HG02840 (cell line): ENCODE results near the gene MLLT3.

ENCODE experiments used
- ATAC-seq: cut with Tn5 transposase; IDR thresholded peaks from one replicate; pipeline ENCODE4 v1.9.1; 2021; ENCODE audit warnings: mild to moderate bottlenecking, moderate library complexity, moderate number of reproducible peaks; ENCODE audit not compliant: unreplicated experiment, low FRiP score

The MLLT3 gene

DNA sequence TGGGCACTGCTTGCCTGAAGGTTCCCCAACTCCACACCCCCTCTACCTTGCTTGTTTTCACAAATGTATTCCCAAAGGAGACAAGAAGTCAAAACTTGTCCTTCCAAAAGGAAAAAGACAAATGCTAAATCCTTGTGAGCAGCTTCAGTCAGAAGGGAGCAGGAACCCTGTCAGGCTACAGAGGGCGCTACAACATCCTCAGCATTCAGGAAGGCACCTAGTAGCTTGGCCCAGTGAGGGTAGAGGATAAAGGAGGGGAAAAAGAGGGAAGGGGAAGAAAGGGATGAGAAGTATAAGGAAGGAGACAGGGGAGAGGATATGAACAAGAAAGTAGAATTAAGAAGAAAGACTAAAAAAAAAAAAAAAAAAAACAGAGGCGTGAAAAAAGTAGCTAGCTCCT lies 97.5 kb downstream of the MLLT3 start:
- ATAC-seq = no peak

DNA sequence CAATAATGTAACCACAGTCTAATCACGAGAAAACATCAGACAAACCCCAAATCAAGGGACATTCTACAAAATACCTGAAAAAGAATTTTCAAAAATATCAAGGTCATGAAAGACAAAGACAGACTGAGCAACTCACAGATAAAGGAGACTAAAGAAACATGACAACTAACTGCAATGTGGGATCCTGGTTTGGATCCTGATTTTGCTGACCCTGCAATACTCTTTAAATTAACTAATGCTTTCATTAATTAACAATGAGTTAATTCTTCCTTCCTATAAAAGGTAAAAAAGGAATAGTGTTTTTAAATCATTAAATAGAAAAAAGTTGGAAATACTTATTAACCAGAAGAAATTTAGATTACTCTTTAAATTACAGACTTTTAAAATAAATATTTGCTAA lies 103.6 kb downstream of the MLLT3 start:
- ATAC-seq = no peak

DNA sequence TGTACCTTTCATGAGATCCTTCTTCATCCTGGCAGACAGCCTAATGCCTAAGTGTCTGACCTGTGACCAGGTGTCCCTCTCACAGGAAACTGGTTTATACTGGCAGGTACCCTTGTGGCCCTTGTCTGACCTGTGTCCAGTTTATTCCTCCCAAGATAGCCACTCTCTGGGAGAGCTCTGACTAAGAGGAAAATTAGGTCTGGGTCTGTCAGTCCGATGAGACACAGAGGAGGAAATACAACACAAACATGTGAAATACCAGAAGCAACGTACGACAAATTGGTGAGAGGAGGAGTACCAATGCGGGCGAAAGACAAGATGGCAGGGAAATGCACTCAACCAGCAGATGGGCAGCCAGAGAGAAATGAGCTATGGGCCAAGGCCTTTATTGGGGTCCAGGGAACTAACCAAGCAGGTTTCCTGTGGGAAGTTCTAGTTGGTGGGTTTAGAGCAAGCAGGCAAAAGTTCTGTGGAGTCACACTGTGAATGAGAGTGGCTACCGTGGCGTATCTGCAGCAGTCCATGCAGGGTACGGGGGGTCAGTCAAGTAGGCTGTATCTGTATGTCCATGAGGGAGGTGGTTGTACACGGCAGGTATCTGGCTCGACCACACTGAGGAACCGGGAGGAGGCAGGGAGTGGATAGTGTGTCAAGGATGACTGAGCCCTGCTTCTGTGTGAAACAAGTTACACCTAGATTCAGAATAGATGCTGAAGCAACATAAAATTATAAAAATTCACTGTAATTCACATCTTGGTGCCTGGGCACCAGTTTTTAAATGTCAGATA lies 109.0 kb downstream of the MLLT3 start:
- no peak for ATAC-seq

DNA sequence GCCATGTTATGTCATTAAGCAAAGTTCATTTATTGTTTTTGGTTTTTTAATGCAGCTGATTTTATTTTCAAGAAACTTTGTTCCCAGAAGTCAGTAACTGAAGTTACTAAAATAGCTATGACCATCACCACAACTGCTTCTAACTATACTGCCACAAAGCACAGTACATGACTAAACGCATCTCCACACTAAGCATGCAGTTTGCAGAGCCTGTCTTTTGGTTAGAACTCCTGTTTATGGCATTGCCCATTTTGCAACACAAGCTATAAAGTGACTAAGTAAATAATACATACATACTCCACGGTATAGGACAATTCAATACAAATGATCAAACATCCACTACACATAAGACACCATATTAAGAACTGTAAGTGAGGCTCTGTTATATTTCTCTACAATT lies 109.7 kb downstream of the MLLT3 start:
- no peak for ATAC-seq

DNA sequence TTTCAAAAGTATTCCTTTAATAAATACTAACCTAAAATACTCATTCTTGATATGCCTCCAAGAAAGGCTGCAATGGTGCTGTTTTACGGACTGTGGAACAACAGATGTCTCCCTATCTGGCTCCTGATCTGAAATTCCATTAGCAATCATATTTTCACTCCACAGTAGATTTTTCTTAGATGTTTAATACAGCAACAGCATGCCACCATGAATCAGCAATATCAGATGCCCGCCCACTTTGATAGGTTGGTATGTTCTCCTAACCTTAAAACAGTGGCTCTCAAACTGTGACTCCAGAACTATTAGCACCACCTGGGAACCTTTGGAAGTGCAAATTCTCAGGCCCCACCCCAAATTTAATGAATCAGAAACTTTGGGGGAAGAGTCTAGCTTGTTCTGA lies 110.2 kb downstream of the MLLT3 start:
- no peak for ATAC-seq

DNA sequence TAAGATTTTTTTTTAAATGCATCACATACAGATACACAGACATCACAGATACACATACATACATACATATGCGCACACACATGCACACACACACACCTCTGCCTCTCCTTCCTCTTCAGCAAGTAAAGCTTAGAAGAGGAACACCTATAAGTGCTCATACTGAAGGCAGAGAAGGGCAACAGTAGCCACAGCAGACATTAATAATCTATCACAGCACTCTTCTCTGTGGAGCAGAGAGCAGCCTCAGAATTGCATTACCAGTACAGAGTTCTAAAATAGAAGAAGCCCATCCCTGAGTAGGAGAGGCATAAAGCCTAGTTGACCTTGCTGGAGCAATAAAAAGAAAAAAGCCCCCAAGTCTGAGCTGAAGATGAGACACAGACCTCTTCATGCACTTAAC lies 110.6 kb downstream of the MLLT3 start:
- no peak for ATAC-seq

DNA sequence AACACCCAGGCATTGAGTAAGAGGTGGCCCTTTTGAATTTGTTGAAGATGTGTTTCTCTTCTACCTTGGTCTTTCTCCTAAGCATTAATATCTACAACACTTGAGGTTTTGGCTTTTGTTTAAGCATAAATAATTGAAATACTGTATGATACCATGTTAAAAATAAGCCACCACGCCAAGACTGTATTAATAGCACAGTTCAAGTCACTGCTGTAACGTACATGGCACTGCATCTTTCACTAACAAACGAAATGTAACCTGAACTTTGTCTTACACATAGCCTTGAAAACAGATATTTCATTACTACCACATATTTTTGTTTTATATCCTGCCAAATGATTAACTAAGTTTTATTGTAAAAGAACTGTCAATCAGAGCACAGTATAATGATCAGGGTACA lies 112.8 kb downstream of the MLLT3 start:
- ATAC-seq = no peak

DNA sequence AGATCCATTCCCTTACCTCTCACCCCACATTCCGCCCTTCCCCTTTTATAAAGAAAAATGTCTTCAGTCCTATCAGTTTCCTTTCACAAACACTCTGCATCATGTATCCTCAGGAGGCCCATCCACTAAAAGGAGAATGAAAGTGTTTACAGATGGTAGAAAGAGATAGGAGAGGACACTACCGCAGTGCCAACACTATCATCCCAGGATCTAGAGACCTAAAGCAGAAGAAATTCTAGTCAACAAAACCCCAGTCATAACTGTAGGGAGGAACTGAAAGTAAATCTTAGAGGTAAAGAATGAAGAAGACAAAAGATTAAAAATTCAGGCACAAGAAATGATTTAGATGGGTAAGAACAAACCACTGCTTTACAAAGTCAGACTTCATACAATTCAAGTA lies 114.1 kb downstream of the MLLT3 start:
- ATAC-seq = no peak

DNA sequence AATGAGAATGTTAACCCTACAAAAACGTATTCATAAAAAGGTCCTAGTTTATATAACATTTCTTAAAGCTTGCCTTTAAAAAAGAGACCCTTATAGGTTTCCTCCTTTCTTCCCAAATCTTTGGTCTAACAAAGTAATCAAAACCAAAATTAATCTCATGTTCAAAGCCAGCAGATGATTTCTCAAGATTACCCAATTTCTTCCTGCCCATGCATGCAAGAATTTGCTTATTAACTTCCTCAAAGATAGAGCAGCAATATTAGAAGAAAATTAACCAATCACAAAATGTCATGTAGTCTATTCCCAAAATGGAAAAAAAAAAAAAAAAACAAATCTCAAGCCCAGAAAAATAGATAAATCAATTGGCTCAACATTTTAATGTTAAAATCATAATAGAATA lies 114.9 kb downstream of the MLLT3 start:
- no peak for ATAC-seq

DNA sequence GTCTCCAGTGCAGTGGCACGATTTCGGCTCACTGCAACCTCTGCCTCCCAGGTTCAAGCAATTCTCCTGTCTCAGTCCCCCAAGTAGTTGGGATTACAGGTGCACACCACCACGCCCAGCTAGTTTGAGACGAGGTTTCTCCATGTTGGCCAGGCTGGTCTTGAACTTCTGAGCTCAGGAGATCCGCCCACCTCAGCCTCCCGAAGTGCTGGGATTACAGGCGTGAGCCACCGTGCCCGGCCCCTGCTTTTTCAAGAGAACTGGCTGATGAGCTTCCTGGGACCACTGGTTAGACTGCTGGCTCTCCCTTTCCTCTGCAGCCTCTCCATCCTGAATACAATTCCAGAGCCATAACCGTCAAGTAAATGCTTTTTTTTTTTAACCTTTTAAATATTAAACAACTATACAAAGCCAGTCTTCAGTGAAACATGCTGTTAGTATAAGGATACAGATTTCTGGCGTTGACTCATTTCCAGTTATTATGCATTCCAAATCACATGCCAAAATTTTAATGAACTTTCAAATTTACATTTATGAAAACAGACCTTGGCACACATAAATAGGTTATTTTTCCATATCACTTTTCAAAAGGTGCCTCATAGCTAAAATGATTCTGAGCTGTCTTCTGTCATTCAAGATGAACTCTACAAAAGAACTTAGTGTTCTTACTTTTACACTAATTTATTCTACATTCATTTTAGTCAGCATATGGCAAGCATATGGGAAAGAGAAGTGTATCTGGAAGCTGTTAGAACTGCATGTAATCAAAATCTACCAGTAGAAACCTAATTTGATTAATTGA lies 116.0 kb downstream of the MLLT3 start:
- ATAC-seq = no peak

DNA sequence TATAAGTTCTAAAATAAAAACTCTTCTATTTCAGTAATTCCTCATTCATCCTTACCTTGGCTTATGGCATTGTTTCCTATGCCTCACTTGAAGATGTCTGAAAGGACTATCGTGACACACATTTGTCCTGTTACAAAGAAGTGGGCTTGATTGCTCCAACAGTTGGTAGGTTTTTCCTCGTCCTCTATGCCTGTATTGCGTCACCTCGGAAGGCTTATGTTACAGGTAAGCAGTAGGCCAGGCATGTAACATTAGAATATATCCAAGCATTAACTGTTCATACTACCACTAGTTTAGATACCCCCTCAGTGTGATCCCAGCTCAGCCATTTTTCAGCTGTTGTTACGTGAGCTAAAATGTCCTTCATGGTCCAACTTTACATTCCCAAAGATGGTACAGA lies 116.7 kb downstream of the MLLT3 start:
- no peak for ATAC-seq

DNA sequence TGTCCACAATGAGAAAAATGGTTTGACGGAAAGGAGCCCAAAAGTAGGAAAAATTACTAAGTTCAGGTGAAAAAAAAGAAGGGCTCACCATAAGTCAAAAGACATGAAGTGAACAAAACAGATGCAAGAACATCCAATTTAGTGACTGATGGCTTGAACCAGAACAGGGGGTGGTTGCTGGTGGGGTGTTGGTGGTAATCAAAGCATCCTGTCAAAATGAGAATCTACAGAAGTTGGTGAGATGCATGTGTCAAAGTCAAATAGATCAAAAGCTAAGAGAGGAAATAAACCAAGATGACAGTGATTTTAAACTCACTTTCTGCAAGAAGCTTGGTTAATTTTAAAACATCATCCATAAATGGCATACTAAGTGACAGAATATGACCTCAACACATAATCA lies 117.4 kb downstream of the MLLT3 start:
- ATAC-seq = no peak

DNA sequence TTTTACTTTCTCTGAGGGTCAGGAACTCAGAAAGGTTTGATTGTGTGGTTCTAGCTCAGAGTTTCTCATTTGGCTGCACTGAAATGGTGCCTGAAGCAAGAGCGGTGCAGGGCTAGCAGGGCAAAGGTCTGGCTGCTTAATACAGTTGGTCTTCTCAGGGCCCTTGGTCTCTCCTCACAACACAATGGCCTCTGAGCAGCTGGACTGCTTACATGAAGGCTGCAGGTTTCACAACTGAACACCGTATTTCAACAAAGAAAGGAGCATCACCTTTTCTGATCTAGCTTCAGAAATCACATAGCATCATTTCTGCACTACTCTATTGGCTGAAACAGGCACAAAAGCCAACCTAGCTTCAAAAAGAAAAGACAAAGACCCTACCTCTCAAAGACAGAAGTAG lies 122.2 kb downstream of the MLLT3 start:
- no peak for ATAC-seq

DNA sequence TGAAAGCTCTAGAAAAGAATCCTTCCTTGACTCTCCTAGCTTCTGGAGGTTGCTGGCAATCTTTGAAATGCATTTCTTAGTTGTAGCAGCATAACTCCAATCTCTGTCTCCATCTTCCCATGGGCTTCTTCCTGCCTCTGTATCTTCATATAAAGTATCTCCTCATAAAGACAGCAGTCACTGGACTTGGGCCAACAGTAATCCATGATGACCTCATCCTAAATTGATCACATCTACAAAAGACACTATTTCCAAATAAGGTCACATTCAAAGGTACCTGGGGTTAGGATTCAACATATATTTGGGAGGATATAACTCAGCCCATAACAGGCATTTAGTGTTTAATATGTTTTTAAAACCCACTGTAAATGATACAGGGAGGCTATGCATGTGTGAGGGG lies 123.3 kb downstream of the MLLT3 start:
- no peak for ATAC-seq

DNA sequence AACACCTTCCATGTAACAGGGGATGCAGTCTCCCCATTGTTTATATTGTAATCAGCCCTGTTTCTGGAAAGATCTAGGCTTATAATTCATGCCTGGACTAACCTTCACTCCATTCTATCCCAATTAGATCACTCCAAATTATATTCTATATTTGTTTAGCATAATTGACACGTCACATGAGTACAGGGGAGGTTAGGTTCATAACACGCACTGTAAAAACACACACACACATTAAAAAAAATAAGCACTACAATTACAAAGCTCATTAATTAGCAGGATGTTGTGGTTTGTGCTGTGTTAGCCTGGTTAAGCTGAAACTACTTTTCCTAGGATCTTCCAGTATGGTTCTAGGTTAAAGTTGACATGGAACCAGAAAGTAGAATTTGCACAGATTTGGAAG lies 126.0 kb downstream of the MLLT3 start:
- ATAC-seq = no peak

DNA sequence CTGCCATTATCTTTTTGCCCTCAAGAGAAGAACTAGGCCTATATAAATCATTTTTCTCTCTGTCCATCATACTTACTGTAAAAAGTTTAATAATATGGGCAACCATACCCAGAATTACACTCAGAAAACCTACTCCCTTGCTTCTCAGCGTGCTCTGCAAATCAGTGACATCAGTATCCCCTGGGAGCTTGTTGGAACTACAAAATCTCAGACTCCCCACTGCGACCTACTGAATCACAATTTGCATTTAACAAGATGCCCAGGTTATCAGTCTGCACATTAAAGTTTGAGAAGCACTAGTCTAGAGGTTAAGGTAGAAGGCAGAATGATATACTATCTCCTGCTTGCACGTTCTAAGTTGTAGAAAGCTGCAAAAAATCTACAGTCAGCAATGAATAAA lies 127.2 kb downstream of the MLLT3 start:
- no peak for ATAC-seq

DNA sequence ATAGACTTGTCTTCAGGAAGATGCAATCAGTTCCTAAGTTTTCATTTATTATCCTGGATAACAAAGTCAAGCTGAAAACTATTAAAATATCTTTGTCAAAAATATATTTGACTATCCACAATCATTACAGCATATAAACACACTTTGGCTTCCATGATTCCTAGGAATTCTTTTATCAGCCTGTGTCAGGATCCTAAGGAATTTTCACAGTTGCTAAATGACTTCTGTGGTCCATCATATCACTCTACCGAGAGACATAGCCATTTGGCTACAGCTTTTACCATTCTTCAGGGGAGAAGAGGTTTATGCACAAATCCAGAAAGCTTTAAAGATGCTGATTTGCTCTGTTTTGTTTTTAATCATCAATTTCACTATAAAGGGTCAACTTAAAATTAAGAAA lies 128.3 kb downstream of the MLLT3 start:
- ATAC-seq = no peak

DNA sequence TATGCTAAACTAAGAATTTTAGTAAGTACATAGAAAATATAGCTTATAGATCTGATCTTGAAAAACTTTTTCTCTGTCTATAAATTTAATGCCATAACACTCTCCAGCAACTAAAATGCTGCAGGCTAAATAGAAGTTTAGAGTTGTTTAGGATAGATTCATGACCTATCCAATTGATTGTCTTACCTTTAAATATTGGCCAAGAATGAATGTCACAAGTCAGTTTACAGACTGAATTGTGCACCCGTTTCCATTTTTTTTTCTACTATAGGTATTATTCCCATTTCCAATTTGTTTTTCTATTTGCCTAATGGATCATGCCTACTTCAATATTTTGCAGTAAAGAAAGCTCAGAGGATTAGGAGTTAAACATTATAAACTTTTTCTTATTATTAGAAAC lies 129.5 kb downstream of the MLLT3 start:
- no peak for ATAC-seq

DNA sequence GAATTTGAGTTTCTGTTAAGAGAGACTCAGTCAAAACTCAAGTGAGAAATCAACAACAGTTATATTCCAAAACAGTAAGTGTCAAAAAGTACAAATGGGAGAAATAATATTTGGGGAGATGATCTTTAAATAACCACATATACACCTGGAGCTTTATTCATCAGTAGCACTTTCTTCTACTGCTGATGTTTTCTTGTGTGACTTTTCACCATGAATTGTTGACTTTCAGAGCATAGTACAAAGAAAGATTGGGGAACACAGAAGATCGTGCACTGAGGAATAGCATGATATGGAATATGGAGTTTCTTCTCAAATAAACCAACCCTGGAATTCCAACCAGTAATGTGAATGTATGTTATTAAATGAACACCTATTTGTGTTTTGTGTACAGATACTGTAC lies 130.7 kb downstream of the MLLT3 start:
- ATAC-seq = no peak

DNA sequence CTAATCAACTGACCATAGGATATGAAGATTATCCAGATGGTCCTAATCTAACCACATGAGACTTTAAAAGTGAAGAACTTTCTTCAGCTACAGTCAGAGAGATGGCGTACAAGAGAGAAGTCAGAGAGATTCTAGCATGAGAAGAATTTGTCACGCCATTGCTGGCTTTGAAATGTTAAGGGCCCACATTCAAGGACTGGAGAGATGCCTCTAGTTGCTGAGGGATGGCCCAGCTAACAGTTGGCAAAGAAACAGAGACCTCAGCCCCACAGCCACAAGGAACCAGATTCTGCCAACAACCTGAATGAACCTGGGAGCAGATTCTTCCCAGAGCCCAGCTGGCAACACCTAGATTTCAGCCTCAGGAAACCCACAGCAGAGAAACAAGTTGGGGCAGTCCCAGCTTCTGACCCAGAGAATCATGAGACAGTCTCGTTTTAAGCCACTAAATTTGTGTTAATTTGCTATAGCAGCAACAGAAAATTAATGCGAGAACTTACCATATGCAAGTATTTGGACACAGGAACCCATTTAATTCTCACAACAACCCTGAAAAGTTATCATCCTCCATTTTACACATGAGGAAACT lies 132.0 kb downstream of the MLLT3 start:
- ATAC-seq = no peak

DNA sequence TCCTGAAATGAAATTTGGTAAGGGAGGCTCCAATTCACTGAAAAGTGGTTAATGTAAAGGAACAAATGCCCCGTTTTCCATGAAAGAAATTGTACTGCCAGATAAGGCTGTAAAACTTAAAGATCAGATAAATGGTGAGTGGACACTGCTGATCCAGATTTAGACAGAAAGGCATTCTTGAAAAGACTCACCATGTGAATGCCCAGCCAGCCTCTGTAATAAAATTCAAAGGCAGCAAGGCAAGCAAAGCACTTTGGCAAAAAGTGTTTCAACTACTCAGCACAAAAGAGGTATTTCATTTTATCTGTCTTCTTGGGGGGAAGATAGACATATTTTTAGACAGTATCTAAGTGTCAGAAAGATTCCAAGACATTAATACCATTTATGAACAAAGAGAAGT lies 133.6 kb downstream of the MLLT3 start:
- ATAC-seq = no peak

DNA sequence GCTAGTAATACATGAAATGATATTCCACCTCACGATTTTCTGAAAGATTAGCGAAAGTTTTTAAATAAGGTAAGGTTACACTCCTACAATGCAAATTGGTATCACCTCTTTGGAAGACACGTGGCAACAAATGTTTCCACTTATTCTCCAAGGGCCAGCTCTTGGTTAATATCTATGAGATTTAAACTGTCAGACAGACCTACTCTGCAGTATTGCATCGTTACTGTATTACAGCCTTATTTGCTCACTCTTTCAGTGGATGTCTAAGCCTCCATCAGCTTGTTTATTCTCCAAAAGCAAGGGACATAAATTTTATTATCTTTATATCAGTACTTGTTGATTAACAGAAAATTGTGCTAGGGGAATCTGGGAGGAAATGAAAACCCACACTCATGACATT lies 135.7 kb downstream of the MLLT3 start:
- ATAC-seq = no peak
